Measurements from ENCODE around the gene KIF4A.

DNA sequence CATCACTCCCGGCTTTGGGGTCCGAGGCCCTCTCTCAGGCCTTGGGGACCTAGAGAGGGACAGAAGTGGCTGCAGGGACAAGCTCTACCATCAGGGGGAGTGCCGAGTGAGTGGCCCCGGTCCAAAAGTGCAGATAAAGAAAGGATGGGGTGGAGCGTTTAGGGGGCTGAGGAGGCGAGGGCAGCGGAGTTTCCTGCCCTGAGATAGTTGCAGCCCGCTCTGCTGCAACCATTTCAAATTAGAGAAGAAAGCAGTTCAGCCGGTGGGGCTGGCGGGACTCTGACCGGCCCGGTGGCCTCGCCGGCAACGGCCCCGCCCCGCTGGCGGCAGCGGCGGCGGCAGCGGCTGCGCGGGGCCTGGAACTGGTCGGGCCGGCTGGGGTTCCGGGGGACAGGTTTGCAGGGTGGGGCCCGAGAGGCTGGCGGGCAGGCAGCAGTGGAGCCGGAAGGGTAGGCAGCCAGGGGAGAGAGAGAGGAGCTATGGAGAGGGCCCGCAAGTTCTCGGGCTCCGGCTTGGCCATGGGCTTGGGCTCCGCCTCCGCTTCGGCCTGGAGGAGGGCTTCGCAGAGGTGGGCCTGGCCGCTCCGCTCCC is 162.3 kb downstream of the KIF4A start:
- TF ChIP-seq, protein P1, sequence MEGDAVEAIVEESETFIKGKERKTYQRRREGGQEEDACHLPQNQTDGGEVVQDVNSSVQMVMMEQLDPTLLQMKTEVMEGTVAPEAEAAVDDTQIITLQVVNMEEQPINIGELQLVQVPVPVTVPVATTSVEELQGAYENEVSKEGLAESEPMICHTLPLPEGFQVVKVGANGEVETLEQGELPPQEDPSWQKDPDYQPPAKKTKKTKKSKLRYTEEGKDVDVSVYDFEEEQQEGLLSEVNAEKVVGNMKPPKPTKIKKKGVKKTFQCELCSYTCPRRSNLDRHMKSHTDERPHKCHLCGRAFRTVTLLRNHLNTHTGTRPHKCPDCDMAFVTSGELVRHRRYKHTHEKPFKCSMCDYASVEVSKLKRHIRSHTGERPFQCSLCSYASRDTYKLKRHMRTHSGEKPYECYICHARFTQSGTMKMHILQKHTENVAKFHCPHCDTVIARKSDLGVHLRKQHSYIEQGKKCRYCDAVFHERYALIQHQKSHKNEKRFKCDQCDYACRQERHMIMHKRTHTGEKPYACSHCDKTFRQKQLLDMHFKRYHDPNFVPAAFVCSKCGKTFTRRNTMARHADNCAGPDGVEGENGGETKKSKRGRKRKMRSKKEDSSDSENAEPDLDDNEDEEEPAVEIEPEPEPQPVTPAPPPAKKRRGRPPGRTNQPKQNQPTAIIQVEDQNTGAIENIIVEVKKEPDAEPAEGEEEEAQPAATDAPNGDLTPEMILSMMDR (IDR thresholded peaks at IDR 0.05) = peak in 4 of 6 experiments; percentile 49 to 65 (median 60)
- TF ChIP-seq POLR2A (IDR thresholded peaks at IDR 0.05) = no peak
